Gastroesophageal sphincter (tissue), 3 donors: ENCODE measurements around the gene PDE11A.

ENCODE experiments used
- CTCF ChIP-seq, 4 experiments: fragments of 200-600 bp in 2 of 4; fragments of 450-650 bp in 2 of 4; sonication (generic) in 1 of 4; IDR thresholded peaks; one replicate each; pipeline ENCODE4 v1.5.1; 2017 to 2019; ENCODE audit warnings: antibody characterized with exemption in 4 of 4, mild to moderate bottlenecking in 2 of 4, moderate library complexity in 2 of 4
- POLR2AphosphoS5 ChIP-seq: sonication (generic); formaldehyde crosslinking; IDR thresholded peaks from one replicate; pipeline ENCODE4 v1.6.1; 2017; ENCODE audit warnings: antibody characterized with exemption

GRCh38 chr2:177908824-177909223 is 163.8 kb downstream of the PDE11A start:
- no peak for TF ChIP-seq CTCF (IDR thresholded peaks at IDR 0.05)
- TF ChIP-seq POLR2AphosphoS5 = no peak
